ENCODE results near the gene TMEM167B.

Gene TMEM167B

GRCh38 chr1:109041621-109042468, 48.7 kb upstream of the TMEM167B start, which contains the start of gene WDR47:
Gene WDR47, minus strand, starts transcription at chr1:109042102. Its CDS starts 18,590 bp downstream, at chr1:109023512.
- Histone ChIP-seq H3K9me3 (ENCODE audit: insufficient read depth, low read length) (no peaks in the 10 kb centered on the region), H3K4me3 (ENCODE audit: insufficient read depth, low read length, poor library complexity, severe bottlenecking) (peak within 1 kb of the TSS; percentile 99), H3K9me2 (replicated peaks; ENCODE audit: insufficient read depth, low read length) (no peaks in the 10 kb centered on the region), H4K20me1 (ENCODE audit: low read depth, low read length) (no peaks in the 10 kb centered on the region), H3K27ac (ENCODE audit: low read depth, low read length) (peak within 1 kb of the TSS; percentile 62), H3K79me2 (ENCODE audit: insufficient read depth, low read length) (peaks cover 40% of the 10 kb centered on the region), H3K36me3 (ENCODE audit: low read length) (no peaks in the 10 kb centered on the region), H2AFZ (ENCODE audit: low read depth, low read length, severe bottlenecking) (peak within 1 kb of the TSS; percentile 70), H3K27me3 (ENCODE audit: low read length) (no peaks in the 10 kb centered on the region), H3F3A (ENCODE audit: insufficient read depth) (peaks cover 9% of the 10 kb centered on the region; the same call in 1 of the 2 replicates), H3K4me2 (ENCODE audit: low read depth, low read length, poor library complexity, severe bottlenecking) (peak within 1 kb of the TSS; percentile 92), H3K9ac (ENCODE audit: low read length) (peak within 1 kb of the TSS; percentile 79)
- TF ChIP-seq EZH2phosphoT487 (conservative IDR thresholded peaks at IDR 0.05; ENCODE audit: low read length) (no peak), CTCF (IDR thresholded peaks at IDR 0.05; ENCODE audit: insufficient read depth, low read length, poor library complexity, severe bottlenecking) (no peak)

GRCh38 chr1:109045595-109045994, 45.0 kb upstream of the TMEM167B start:
- no peak overlapping the region for H3K27ac ChIP-seq (ENCODE audit: low read depth, low read length)

DNA sequence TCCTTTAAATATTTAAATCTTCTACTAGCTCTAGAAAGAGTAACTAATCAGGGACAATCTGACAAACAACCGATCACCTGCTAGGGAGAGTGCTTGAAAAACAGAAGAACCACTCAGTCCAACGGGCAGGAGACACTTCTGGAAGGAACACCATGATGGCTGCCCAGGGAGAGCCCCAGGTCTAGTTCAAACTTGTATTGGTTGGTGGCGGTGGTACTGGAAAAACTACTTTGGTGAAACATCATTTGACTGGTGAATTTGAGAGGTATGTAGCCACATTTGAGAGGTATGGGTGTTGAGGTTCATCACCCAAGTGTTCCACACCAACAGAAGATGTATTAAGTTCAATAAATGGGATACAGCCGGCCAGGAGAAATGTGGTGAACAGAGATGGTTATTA, 43.9 kb upstream of the TMEM167B start:
- Histone ChIP-seq H3K4me2 (ENCODE audit: low read depth, low read length, poor library complexity, severe bottlenecking) (no peak overlapping the region), H3K36me3 (ENCODE audit: low read length) (no peaks in the 10 kb centered on the region)
- no peak for TF ChIP-seq EZH2phosphoT487 (conservative IDR thresholded peaks at IDR 0.05; ENCODE audit: low read length)
- no peak for TF ChIP-seq CTCF (IDR thresholded peaks at IDR 0.05; ENCODE audit: insufficient read depth, low read length, poor library complexity, severe bottlenecking)

More at GRCh38 chr1:109045595-109045994, 45.0 kb upstream of the TMEM167B start:
- Histone ChIP-seq H3K27me3 (ENCODE audit: low read length) (no peaks in the 10 kb centered on the region), H3K79me2 (ENCODE audit: insufficient read depth, low read length) (peaks cover 7% of the 10 kb centered on the region), H3F3A (ENCODE audit: insufficient read depth) (0 out of 2 replicates have a peak, but pooled peaks cover 4% of the 10 kb centered on the region), H3K9ac (ENCODE audit: low read length) (no peak overlapping the region), H3K9me3 (ENCODE audit: insufficient read depth, low read length) (no peaks in the 10 kb centered on the region), H3K36me3 (ENCODE audit: low read length) (no peaks in the 10 kb centered on the region), H3K9me2 (replicated peaks; ENCODE audit: insufficient read depth, low read length) (no peaks in the 10 kb centered on the region), H2AFZ (ENCODE audit: low read depth, low read length, severe bottlenecking) (no peak overlapping the region), H4K20me1 (ENCODE audit: low read depth, low read length) (no peaks in the 10 kb centered on the region), H3K4me3 (ENCODE audit: insufficient read depth, low read length, poor library complexity, severe bottlenecking) (no peak overlapping the region), H3K4me2 (ENCODE audit: low read depth, low read length, poor library complexity, severe bottlenecking) (no peak overlapping the region)
- TF ChIP-seq EZH2phosphoT487 (conservative IDR thresholded peaks at IDR 0.05; ENCODE audit: low read length) = no peak

DNA sequence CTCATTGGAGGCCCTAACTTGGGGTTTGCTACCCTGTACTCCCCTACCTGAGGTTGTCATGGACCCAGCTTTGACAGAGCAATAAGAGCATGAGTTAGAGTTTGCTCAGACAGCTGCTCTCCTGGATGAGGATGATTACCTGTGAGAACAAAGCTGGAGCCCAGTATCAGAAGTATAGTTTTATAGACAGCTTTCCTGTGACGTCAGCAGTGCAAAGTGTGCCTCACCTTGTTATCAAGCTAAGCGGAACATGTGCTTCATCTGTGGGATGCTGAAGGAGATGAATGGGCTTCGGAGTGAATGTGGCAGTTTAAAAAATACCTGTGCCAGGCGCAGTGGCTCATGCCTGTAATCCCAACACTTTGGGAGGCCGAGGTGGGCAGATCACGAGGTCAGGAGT, 43.2 kb upstream of the TMEM167B start:
- H3K27me3 ChIP-seq (ENCODE audit: low read length) = no peaks in the 10 kb centered on the region
- H4K20me1 ChIP-seq (ENCODE audit: low read depth, low read length) = no peaks in the 10 kb centered on the region
- no peaks in the 10 kb centered on the region for H3K36me3 ChIP-seq (ENCODE audit: low read length)
- H3K79me2 ChIP-seq (ENCODE audit: insufficient read depth, low read length) = no peaks in the 10 kb centered on the region
- no peak for TF ChIP-seq CTCF (IDR thresholded peaks at IDR 0.05; ENCODE audit: insufficient read depth, low read length, poor library complexity, severe bottlenecking)
- no peak for TF ChIP-seq EZH2phosphoT487 (conservative IDR thresholded peaks at IDR 0.05; ENCODE audit: low read length)
- no peak overlapping the region for H3K9ac ChIP-seq (ENCODE audit: low read length)
- no peaks in the 10 kb centered on the region for H3K9me3 ChIP-seq (ENCODE audit: insufficient read depth, low read length)
- H3F3A ChIP-seq (ENCODE audit: insufficient read depth) = no peaks in the 10 kb centered on the region
- no peak overlapping the region for H3K27ac ChIP-seq (ENCODE audit: low read depth, low read length)
- H3K9me2 ChIP-seq (replicated peaks; ENCODE audit: insufficient read depth, low read length) = no peaks in the 10 kb centered on the region
- no peak overlapping the region for H3K4me3 ChIP-seq (ENCODE audit: insufficient read depth, low read length, poor library complexity, severe bottlenecking)
- H2AFZ ChIP-seq (ENCODE audit: low read depth, low read length, severe bottlenecking) = no peak overlapping the region
- H3K4me2 ChIP-seq (ENCODE audit: low read depth, low read length, poor library complexity, severe bottlenecking) = no peak overlapping the region

More for the DNA sequence above, 43.9 kb upstream of the TMEM167B start:
- Histone ChIP-seq H3K79me2 (ENCODE audit: insufficient read depth, low read length) (no peaks in the 10 kb centered on the region), H3F3A (ENCODE audit: insufficient read depth) (no peaks in the 10 kb centered on the region), H3K27me3 (ENCODE audit: low read length) (no peaks in the 10 kb centered on the region), H2AFZ (ENCODE audit: low read depth, low read length, severe bottlenecking) (no peak overlapping the region), H4K20me1 (ENCODE audit: low read depth, low read length) (no peaks in the 10 kb centered on the region), H3K4me3 (ENCODE audit: insufficient read depth, low read length, poor library complexity, severe bottlenecking) (no peak overlapping the region), H3K9ac (ENCODE audit: low read length) (no peak overlapping the region), H3K9me3 (ENCODE audit: insufficient read depth, low read length) (no peaks in the 10 kb centered on the region), H3K27ac (ENCODE audit: low read depth, low read length) (no peak overlapping the region), H3K9me2 (replicated peaks; ENCODE audit: insufficient read depth, low read length) (no peaks in the 10 kb centered on the region)

Data from SU-DHL-6 (cell line).